ENCODE measurements around the gene MYCBP2. TPM values are rescaled to one million over a fixed set of nuclear protein-coding genes. Genes with fewer than 3 reads are reported as not detected.
A peak's percentile ranks its signal among the peaks of the same experiment; 100 is the strongest.

MYCBP2 gene
- total and polyA plus RNA-seq, 5 donors from 2014 or later: 20.8 to 189 (median 27.8) TPM

DNA sequence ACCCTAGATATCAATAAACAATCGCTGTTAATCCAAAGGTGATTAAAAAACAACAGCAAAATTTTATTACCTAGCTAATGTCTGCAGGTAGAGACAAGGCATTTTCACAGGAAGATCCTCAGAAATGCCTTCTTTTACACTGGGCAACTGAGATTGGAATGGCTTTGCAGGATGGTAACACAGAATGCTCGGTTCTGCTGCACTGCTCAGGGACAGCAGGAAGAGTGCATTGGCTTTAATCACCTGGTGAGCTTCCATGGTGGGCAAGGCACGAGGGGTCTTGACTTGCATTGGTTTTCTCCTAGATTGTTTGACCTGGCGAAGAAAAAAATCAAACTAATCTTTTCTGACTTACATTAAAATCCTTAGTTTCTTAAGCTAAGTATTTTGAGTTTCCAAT lies 231.6 kb downstream of the MYCBP2 start:
- no peak overlapping the region for H3K27ac Mint-ChIP-seq
- DNase-seq (no peak), ATAC-seq (ENCODE audit: low read depth in 2 of 2) (no peak)
- Histone ChIP-seq H3K4me1 (ENCODE audit: control insufficient read depth, insufficient read depth, low read length, poor library complexity, severe bottlenecking) (no peaks in the 10 kb centered on the region), H3K4me3 (ENCODE audit: low read depth, low read length) (no peak overlapping the region), H3K9me3 (ENCODE audit: control insufficient read depth in 2 of 2, low read length in 2 of 2) (no peaks in the 10 kb centered on the region), H3K36me3 (ENCODE audit: control insufficient read depth, insufficient read depth, low read length) (peaks cover 74% of the 10 kb centered on the region), H3K27me3 (ENCODE audit: control insufficient read depth, insufficient read depth, low read length) (no peaks in the 10 kb centered on the region), H3K27ac (ENCODE audit: insufficient read depth, low read length, poor library complexity, severe bottlenecking) (no peak overlapping the region)
- peaks cover 0 to 9% (median 4%) of the 10 kb centered on the region in 4 donors for H3K4me1 Mint-ChIP-seq
- H3K9me3 Mint-ChIP-seq: no peaks in the 10 kb centered on the region
- no peaks in the 10 kb centered on the region for H3K27me3 Mint-ChIP-seq
- H3K4me3 Mint-ChIP-seq: no peak overlapping the region
- peaks cover 58% of the 10 kb centered on the region for H3K36me3 Mint-ChIP-seq

DNA sequence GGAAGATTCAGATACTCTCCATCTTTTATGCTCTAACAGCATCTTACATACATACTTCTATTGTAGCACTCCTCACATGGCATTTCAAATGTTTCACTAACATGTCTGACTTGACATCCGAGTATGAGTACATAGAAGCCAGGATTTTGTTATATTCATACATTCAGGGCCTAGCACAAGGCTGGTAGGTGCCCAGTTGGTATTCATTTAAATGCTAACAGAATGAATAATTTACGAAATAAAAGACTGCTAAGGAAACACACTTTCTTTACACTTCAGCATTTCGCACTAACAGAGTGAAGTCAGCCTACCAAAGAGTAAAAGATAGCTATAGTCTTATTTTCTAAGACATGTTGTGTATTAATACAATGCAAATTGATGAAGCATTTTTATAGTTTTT lies 232.1 kb downstream of the MYCBP2 start:
- Mint-ChIP-seq H3K27ac (no peak overlapping the region), H3K4me3 (no peak overlapping the region)

DNA sequence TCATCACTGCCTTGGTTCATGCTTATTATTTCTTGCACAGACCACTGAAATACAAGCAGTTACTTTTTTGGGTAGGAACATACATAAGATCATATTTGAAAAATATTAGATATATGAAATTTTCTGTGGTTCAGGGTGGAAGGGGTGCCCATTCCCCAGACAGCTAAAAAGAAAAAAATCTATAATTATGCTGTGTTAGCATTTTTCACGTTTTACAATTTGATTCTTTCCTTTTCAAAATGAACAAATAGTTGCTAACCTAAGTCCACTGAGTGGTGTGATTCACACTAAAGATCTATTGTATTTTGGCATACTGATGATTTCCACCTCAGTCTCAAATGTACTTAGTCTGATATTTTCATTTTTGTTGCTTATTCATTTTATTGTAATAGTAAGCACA lies 233.2 kb downstream of the MYCBP2 start:
- H3K9me3 ChIP-seq (ENCODE audit: control insufficient read depth in 2 of 2, low read length in 2 of 2): no peaks in the 10 kb centered on the region
- no peaks in the 10 kb centered on the region for H3K27me3 ChIP-seq (ENCODE audit: control insufficient read depth, insufficient read depth, low read length)
- H3K27ac ChIP-seq (ENCODE audit: insufficient read depth, low read length, poor library complexity, severe bottlenecking): no peak overlapping the region
- H3K36me3 ChIP-seq (ENCODE audit: control insufficient read depth, insufficient read depth, low read length): peaks cover 76% of the 10 kb centered on the region
- ATAC-seq (ENCODE audit: low read depth in 2 of 2): no peak
- H3K4me3 ChIP-seq (ENCODE audit: low read depth, low read length): no peak overlapping the region
- Mint-ChIP-seq H3K4me3 (no peak overlapping the region), H3K27me3 (no peaks in the 10 kb centered on the region), H3K36me3 (peaks cover 55% of the 10 kb centered on the region), H3K9me3 (no peaks in the 10 kb centered on the region), H3K4me1 (peaks cover 0 to 7% (median 1%) of the 10 kb centered on the region in 4 donors), H3K27ac (no peak overlapping the region)
- DNase-seq: no peak
- no peaks in the 10 kb centered on the region for H3K4me1 ChIP-seq (ENCODE audit: control insufficient read depth, insufficient read depth, low read length, poor library complexity, severe bottlenecking)

More for the DNA sequence above, 232.1 kb downstream of the MYCBP2 start:
- H3K9me3 Mint-ChIP-seq: no peaks in the 10 kb centered on the region
- Histone ChIP-seq H3K27ac (ENCODE audit: insufficient read depth, low read length, poor library complexity, severe bottlenecking) (no peak overlapping the region), H3K4me1 (ENCODE audit: control insufficient read depth, insufficient read depth, low read length, poor library complexity, severe bottlenecking) (no peaks in the 10 kb centered on the region), H3K9me3 (ENCODE audit: control insufficient read depth in 2 of 2, low read length in 2 of 2) (no peaks in the 10 kb centered on the region), H3K4me3 (ENCODE audit: low read depth, low read length) (no peak overlapping the region), H3K36me3 (ENCODE audit: control insufficient read depth, insufficient read depth, low read length) (peaks cover 77% of the 10 kb centered on the region), H3K27me3 (ENCODE audit: control insufficient read depth, insufficient read depth, low read length) (no peaks in the 10 kb centered on the region)
- peaks cover 0 to 7% (median 2%) of the 10 kb centered on the region in 4 donors for H3K4me1 Mint-ChIP-seq
- DNase-seq: no peak
- H3K27me3 Mint-ChIP-seq: no peaks in the 10 kb centered on the region
- no peak for ATAC-seq (ENCODE audit: low read depth in 2 of 2)
- H3K36me3 Mint-ChIP-seq: peaks cover 55% of the 10 kb centered on the region

DNA sequence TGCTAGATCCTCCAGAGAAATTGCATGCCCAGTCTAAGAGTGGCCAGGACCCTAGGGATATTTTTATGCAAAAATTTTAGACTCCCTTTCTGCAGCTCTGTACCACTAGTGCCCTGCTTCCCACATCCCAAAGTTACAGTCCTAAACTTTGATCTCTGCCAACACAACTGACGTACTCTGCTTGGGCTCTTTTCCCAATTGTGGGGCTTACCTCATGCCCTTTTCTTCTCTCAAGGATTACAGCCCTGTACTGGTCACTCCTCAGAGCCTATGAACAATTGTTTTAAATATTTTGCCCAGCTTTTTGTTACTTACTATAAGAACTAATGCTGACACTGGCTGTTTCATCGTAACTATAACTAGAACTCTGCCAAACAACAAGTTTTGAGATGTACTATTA lies 242.1 kb downstream of the MYCBP2 start:
- peaks cover 81% of the 10 kb centered on the region for H3K36me3 ChIP-seq (ENCODE audit: control insufficient read depth, insufficient read depth, low read length)
- no peak for ATAC-seq (ENCODE audit: low read depth in 2 of 2)

DNA sequence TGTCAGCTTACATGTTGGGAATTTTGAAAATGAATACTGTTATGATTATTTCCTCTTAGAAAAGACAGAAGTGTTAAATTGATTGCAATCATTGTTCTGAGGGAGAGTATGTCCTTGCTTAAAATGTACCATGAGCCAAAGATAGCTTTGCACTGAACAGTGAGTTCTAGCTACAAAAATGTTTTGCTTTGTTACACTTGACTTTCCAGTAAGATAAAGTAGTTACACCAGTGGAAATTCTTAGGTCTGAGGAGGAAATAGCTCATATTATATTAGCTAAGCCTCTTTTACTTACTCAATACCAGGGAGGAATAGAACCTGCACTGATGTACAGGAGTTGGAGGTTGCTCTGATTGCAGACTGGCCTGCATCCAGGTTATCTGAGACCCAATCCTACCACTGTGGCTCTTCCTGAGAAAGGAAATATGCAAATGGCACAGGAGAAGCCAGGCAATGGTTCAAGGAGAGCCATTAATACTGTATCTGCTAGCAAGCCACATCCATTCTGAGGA lies 246.9 kb downstream of the MYCBP2 start:
- H3K27me3 ChIP-seq (ENCODE audit: control insufficient read depth, insufficient read depth, low read length): no peaks in the 10 kb centered on the region
- Mint-ChIP-seq H3K4me1 (peaks cover 0 to 12% (median 3%) of the 10 kb centered on the region in 4 donors), H3K9me3 (peaks cover 0 to 1% (median 0%) of the 10 kb centered on the region in 7 donors), H3K4me3 (no peak overlapping the region), H3K36me3 (peaks cover 74% of the 10 kb centered on the region), H3K27me3 (no peaks in the 10 kb centered on the region), H3K27ac (peak overlapping the region; percentile 16 to 32 (median 28))
- peaks cover 91% of the 10 kb centered on the region for H3K36me3 ChIP-seq (ENCODE audit: control insufficient read depth, insufficient read depth, low read length)
- H3K4me1 ChIP-seq (ENCODE audit: control insufficient read depth, insufficient read depth, low read length, poor library complexity, severe bottlenecking): no peaks in the 10 kb centered on the region
- DNase-seq (no peak), ATAC-seq (ENCODE audit: low read depth in 2 of 2) (no peak)
- H3K27ac ChIP-seq (ENCODE audit: insufficient read depth, low read length, poor library complexity, severe bottlenecking): no peak overlapping the region
- no peak overlapping the region for H3K4me3 ChIP-seq (ENCODE audit: low read depth, low read length)
- H3K9me3 ChIP-seq (ENCODE audit: control insufficient read depth in 2 of 2, low read length in 2 of 2): no peaks in the 10 kb centered on the region

More for the DNA sequence above, 242.1 kb downstream of the MYCBP2 start:
- Histone ChIP-seq H3K27me3 (ENCODE audit: control insufficient read depth, insufficient read depth, low read length) (no peaks in the 10 kb centered on the region), H3K27ac (ENCODE audit: insufficient read depth, low read length, poor library complexity, severe bottlenecking) (no peak overlapping the region), H3K4me3 (ENCODE audit: low read depth, low read length) (no peak overlapping the region), H3K4me1 (ENCODE audit: control insufficient read depth, insufficient read depth, low read length, poor library complexity, severe bottlenecking) (no peaks in the 10 kb centered on the region), H3K9me3 (ENCODE audit: control insufficient read depth in 2 of 2, low read length in 2 of 2) (no peaks in the 10 kb centered on the region)
- Mint-ChIP-seq H3K4me1 (peaks cover 0 to 5% (median under 1%) of the 10 kb centered on the region in 4 donors), H3K36me3 (peaks cover 70% of the 10 kb centered on the region), H3K27ac (no peak overlapping the region), H3K27me3 (no peaks in the 10 kb centered on the region), H3K9me3 (no peaks in the 10 kb centered on the region), H3K4me3 (no peak overlapping the region)
- DNase-seq: no peak

DNA sequence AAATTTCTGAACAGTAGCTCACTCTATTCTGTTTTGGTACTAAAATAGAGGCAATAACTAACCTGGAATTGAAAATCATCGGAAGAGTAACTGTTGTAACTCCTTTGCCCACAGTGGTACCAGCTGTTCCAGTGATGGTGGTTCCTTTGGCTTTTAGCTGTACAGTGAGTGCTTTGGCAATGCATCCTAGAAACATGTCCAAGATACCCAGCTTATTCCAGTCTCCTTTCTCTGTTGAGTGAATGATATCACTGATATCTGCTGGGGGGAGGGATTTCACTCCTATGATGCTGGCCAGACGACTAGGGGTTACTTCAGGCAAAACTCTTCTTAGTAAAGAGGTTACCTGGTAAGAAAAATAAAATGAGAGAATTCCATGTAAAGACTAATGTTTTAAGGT lies 259.4 kb downstream of the MYCBP2 start:
- ATAC-seq (ENCODE audit: low read depth in 2 of 2) (no peak), DNase-seq (no peak)
- Mint-ChIP-seq H3K4me3 (no peak overlapping the region), H3K27me3 (no peaks in the 10 kb centered on the region), H3K9me3 (no peaks in the 10 kb centered on the region), H3K27ac (peak overlapping the region in 1 of 3 donors; percentile 15), H3K36me3 (peaks cover 39% of the 10 kb centered on the region), H3K4me1 (peaks cover 0 to 13% (median 2%) of the 10 kb centered on the region in 4 donors)
- Histone ChIP-seq H3K9me3 (ENCODE audit: control insufficient read depth in 2 of 2, low read length in 2 of 2) (no peaks in the 10 kb centered on the region), H3K27ac (ENCODE audit: insufficient read depth, low read length, poor library complexity, severe bottlenecking) (no peak overlapping the region), H3K4me3 (ENCODE audit: low read depth, low read length) (no peak overlapping the region), H3K27me3 (ENCODE audit: control insufficient read depth, insufficient read depth, low read length) (no peaks in the 10 kb centered on the region), H3K4me1 (ENCODE audit: control insufficient read depth, insufficient read depth, low read length, poor library complexity, severe bottlenecking) (no peaks in the 10 kb centered on the region), H3K36me3 (ENCODE audit: control insufficient read depth, insufficient read depth, low read length) (peaks cover 77% of the 10 kb centered on the region)

DNA sequence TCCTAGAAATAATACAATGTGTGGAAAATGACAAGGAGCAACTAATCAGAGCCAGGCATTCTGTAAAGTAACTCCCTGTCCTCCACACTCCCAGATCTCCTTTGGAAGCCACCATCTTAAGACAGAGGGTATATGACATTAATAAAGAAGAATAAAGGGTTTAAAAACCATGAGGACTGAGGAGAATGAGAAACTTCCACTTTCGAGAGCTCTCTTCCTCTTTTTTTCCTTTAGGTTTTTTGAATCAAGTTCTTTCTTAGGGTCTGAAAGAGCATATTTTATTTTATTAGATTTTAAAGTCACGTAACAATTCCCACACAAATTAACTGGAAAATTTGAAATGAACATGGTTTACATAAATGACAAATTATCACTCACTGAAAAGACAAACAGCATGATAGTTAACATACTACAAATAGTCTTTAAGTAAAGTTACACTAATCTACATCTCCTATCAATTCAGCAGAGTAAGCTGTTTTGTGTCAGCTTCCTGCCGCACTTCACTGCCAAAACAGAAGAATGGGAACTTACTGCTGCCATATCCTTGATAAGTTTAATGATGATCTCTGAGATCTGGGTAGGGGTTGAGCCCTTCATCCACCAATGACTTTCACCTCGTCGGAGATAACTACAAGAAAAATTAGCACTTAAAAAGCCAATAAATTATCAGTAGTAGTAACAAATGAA lies 261.3 kb downstream of the MYCBP2 start:
- Mint-ChIP-seq H3K27ac (no peak overlapping the region), H3K4me1 (peaks cover 0 to 6% (median 3%) of the 10 kb centered on the region in 4 donors), H3K27me3 (no peaks in the 10 kb centered on the region), H3K9me3 (no peaks in the 10 kb centered on the region), H3K36me3 (peaks cover 49% of the 10 kb centered on the region), H3K4me3 (peak overlapping the region in 2 of 4 donors; percentile 5 to 28)
- Histone ChIP-seq H3K4me1 (ENCODE audit: control insufficient read depth, insufficient read depth, low read length, poor library complexity, severe bottlenecking) (no peaks in the 10 kb centered on the region), H3K9me3 (ENCODE audit: control insufficient read depth in 2 of 2, low read length in 2 of 2) (no peaks in the 10 kb centered on the region), H3K27ac (ENCODE audit: insufficient read depth, low read length, poor library complexity, severe bottlenecking) (no peak overlapping the region), H3K36me3 (ENCODE audit: control insufficient read depth, insufficient read depth, low read length) (peaks cover 90% of the 10 kb centered on the region), H3K4me3 (ENCODE audit: low read depth, low read length) (no peak overlapping the region), H3K27me3 (ENCODE audit: control insufficient read depth, insufficient read depth, low read length) (no peaks in the 10 kb centered on the region)
- DNase-seq (no peak), ATAC-seq (ENCODE audit: low read depth in 2 of 2) (no peak)

DNA sequence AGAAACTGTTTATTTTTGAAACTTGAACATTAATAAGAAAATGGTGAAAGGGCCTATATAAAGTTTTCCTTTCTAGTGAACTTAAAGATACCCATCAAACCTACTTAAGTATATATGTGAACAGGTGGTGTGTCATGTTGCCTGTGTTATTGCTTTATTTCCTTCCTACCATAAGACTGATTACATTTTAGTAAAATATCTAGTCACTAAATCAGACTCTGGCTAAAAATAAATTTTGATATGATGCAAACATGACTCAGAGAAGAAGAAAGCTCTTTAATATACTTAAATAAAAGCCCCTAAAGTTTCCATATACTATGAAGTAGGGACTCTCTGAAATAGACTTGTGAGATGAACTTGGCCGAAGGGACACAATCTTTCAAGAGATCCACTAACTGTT lies 264.8 kb downstream of the MYCBP2 start:
- Histone ChIP-seq H3K27me3 (ENCODE audit: control insufficient read depth, insufficient read depth, low read length) (no peaks in the 10 kb centered on the region), H3K27ac (ENCODE audit: insufficient read depth, low read length, poor library complexity, severe bottlenecking) (no peak overlapping the region), H3K36me3 (ENCODE audit: control insufficient read depth, insufficient read depth, low read length) (peaks cover 84% of the 10 kb centered on the region), H3K4me1 (ENCODE audit: control insufficient read depth, insufficient read depth, low read length, poor library complexity, severe bottlenecking) (no peaks in the 10 kb centered on the region), H3K9me3 (ENCODE audit: control insufficient read depth in 2 of 2, low read length in 2 of 2) (no peaks in the 10 kb centered on the region), H3K4me3 (ENCODE audit: low read depth, low read length) (no peak overlapping the region)
- Mint-ChIP-seq H3K9me3 (no peaks in the 10 kb centered on the region), H3K4me3 (no peak overlapping the region), H3K27me3 (no peaks in the 10 kb centered on the region), H3K4me1 (peaks cover 0 to 6% (median 0%) of the 10 kb centered on the region in 4 donors), H3K27ac (no peak overlapping the region), H3K36me3 (peaks cover 47% of the 10 kb centered on the region)
- DNase-seq (no peak), ATAC-seq (ENCODE audit: low read depth in 2 of 2) (no peak)
